Measurements from ENCODE around the gene KCNQ1. TPM values are rescaled to one million over a fixed set of nuclear protein-coding genes. Genes with fewer than 3 reads are reported as not detected.

KCNQ1 gene
- total RNA-seq, 1 experiment from 2014 or later: 2.3 TPM

GRCh38 chr11:2612884-2613571, 168.2 kb downstream of the KCNQ1 start:
- Histone ChIP-seq H3T11ph (ENCODE audit: low read length) (no peak overlapping the region), H4K8ac (replicated peaks; ENCODE audit: insufficient read length, low read depth, low read length) (no peak overlapping the region), H2BK5ac (ENCODE audit: insufficient read length, low read length) (no peak overlapping the region), H3K9me3 (ENCODE audit: control insufficient read depth, low read depth, low read length) (peaks cover 5% of the 10 kb centered on the region), H3K27ac (ENCODE audit: insufficient read length, low read depth, low read length) (no peak overlapping the region), H3K79me1 (ENCODE audit: insufficient read depth, low read depth, low read length, poor library complexity, severe bottlenecking) (no peaks in the 10 kb centered on the region), H3K79me2 (ENCODE audit: insufficient read depth, low read length) (no peaks in the 10 kb centered on the region), H3K23ac (ENCODE audit: insufficient read length, low read depth, low read length) (no peak overlapping the region), H3K56ac (ENCODE audit: insufficient read length, low read depth, low read length) (no peak overlapping the region), H3K9ac (ENCODE audit: extremely low read depth, insufficient read length, low read length) (no peak overlapping the region), H3K23me2 (ENCODE audit: insufficient read length, low read depth, low read length, poor library complexity, severe bottlenecking) (no peaks in the 10 kb centered on the region), H2BK120ac (ENCODE audit: low read depth, low read length, poor library complexity, severe bottlenecking) (no peak overlapping the region), H3K14ac (ENCODE audit: insufficient read depth, low read length) (no peak overlapping the region), H4K5ac (ENCODE audit: insufficient read length, low read depth, low read length) (no peak overlapping the region), H3K4me1 (ENCODE audit: insufficient read depth, low read length) (no peaks in the 10 kb centered on the region), H3K4ac (ENCODE audit: low read depth, low read length) (no peak overlapping the region), H3K27me3 (ENCODE audit: insufficient read depth, low read length) (peaks cover 23% of the 10 kb centered on the region), H2AK5ac (ENCODE audit: insufficient read length, low read length) (no peak overlapping the region), H4K91ac (ENCODE audit: insufficient read length, low read depth, low read length) (no peak overlapping the region), H2BK20ac (ENCODE audit: low read depth, low read length, poor library complexity, severe bottlenecking) (no peak overlapping the region), H3K4me2 (ENCODE audit: insufficient read depth, insufficient read length, low read length) (no peak overlapping the region), H2AFZ (ENCODE audit: low read length) (no peak overlapping the region), H2BK15ac (ENCODE audit: low read depth, low read length) (no peak overlapping the region), H2BK12ac (ENCODE audit: insufficient read length, low read depth, low read length) (no peak overlapping the region), H4K20me1 (ENCODE audit: control insufficient read depth, insufficient read depth, insufficient read length) (no peaks in the 10 kb centered on the region), H3K18ac (ENCODE audit: insufficient read length, low read depth, low read length) (no peak overlapping the region)
- no CpG with 5 or more reads among the region's 4 CpGs for WGBS (ENCODE audit: extremely low coverage, insufficient read length, low lambda C conversion rate)
- Mint-ChIP-seq H3K27me3 (ENCODE audit: low read depth) (peaks cover 96% of the 10 kb centered on the region), H3K9me3 (peaks cover 32 to 74% of the 10 kb centered on the region in 2 experiments), H3K36me3 (ENCODE audit: insufficient read depth in 1 of 3, low read depth in 3 of 3) (no peaks in the 10 kb centered on the region; a peak in 1 of 7 replicates), H3K27ac (no peak overlapping the region), H3K4me3 (no peak overlapping the region), H3K4me1 (no peaks in the 10 kb centered on the region)
- TF ChIP-seq, protein P1, sequence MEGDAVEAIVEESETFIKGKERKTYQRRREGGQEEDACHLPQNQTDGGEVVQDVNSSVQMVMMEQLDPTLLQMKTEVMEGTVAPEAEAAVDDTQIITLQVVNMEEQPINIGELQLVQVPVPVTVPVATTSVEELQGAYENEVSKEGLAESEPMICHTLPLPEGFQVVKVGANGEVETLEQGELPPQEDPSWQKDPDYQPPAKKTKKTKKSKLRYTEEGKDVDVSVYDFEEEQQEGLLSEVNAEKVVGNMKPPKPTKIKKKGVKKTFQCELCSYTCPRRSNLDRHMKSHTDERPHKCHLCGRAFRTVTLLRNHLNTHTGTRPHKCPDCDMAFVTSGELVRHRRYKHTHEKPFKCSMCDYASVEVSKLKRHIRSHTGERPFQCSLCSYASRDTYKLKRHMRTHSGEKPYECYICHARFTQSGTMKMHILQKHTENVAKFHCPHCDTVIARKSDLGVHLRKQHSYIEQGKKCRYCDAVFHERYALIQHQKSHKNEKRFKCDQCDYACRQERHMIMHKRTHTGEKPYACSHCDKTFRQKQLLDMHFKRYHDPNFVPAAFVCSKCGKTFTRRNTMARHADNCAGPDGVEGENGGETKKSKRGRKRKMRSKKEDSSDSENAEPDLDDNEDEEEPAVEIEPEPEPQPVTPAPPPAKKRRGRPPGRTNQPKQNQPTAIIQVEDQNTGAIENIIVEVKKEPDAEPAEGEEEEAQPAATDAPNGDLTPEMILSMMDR (conservative IDR thresholded peaks at IDR 0.05): no peak
- no peak for DNase-seq

Data from H9 (cell line).